Tibial nerve (tissue), 4 donors: Measurements from ENCODE around the gene RAB11FIP3.

Experiments used
- EP300 ChIP-seq, 2 donors: sonication (generic); formaldehyde crosslinking; IDR thresholded peaks; one replicate each; pipeline ENCODE4 v1.6.1; 2017; ENCODE audit warnings: antibody characterized with exemption in 2 of 2, mild to moderate bottlenecking in 1 of 2
- POLR2A ChIP-seq, 2 donors: fragments of 450-650 bp; IDR thresholded peaks; one replicate each; pipeline ENCODE4 v1.6.1; 2017; ENCODE audit warnings: antibody characterized with exemption in 2 of 2, mild to moderate bottlenecking in 2 of 2, moderate library complexity in 2 of 2
- TF ChIP-seq, protein P1 (sequence below), 5 experiments: fragments of 200-600 bp in 3 of 5; fragments of 450-650 bp in 2 of 5; sonication (generic) in 3 of 5; IDR thresholded peaks; one replicate each; pipeline ENCODE4 v1.5.1; 2016 to 2019; ENCODE audit warnings: antibody characterized with exemption in 5 of 5, mild to moderate bottlenecking in 3 of 5, moderate library complexity in 2 of 5

DNA sequence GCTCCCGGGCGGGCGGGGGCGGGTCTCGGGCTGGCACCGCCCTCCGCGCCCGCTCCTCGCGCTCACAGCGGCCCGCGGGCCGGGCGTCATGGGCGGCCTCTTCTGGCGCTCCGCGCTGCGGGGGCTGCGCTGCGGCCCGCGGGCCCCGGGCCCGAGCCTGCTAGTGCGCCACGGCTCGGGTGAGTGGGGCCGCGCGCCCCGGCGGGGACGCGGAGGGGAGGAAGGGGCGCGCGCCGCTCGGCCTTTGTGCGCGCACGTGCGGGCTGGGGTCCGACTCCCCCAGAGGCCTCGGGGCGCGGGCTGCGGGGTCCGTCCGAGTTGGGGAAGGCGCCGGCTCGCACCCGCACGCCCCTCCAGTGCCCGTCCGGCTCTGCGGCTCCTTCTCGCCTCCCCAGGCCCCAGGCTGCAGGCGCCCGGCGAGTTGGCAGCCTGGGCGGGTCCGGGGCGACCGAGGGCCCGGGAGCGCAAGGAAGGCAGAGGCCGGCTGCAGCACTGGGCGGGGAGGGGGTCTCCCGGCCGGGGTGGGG lies 28.3 kb upstream of the RAB11FIP3 start, which contains the start of gene NME4:
- TF ChIP-seq, protein P1, sequence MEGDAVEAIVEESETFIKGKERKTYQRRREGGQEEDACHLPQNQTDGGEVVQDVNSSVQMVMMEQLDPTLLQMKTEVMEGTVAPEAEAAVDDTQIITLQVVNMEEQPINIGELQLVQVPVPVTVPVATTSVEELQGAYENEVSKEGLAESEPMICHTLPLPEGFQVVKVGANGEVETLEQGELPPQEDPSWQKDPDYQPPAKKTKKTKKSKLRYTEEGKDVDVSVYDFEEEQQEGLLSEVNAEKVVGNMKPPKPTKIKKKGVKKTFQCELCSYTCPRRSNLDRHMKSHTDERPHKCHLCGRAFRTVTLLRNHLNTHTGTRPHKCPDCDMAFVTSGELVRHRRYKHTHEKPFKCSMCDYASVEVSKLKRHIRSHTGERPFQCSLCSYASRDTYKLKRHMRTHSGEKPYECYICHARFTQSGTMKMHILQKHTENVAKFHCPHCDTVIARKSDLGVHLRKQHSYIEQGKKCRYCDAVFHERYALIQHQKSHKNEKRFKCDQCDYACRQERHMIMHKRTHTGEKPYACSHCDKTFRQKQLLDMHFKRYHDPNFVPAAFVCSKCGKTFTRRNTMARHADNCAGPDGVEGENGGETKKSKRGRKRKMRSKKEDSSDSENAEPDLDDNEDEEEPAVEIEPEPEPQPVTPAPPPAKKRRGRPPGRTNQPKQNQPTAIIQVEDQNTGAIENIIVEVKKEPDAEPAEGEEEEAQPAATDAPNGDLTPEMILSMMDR (IDR thresholded peaks at IDR 0.05): no peak
- TF ChIP-seq POLR2A (IDR thresholded peaks at IDR 0.05) (no peak), EP300 (IDR thresholded peaks at IDR 0.05) (no peak)
